PC-3 (cell line): ENCODE measurements around the gene DGKE.

Experiments
- EZH2phosphoT487 ChIP-seq: fragments of 300-600 bp; sonication (generic); IDR thresholded peaks from 2 replicates; pipeline ENCODE4 v1.6.1; 2018; ENCODE audit warnings: mild to moderate bottlenecking, antibody characterized with exemption, low read length, borderline replicate concordance
- TF ChIP-seq, protein P1 (sequence below): fragments of 300-600 bp; sonication (generic); conservative IDR thresholded peaks from 2 replicates; pipeline ENCODE4 v1.5.1; 2017; ENCODE audit warnings: antibody characterized with exemption, low read depth, mild to moderate bottlenecking, low read length

DNA sequence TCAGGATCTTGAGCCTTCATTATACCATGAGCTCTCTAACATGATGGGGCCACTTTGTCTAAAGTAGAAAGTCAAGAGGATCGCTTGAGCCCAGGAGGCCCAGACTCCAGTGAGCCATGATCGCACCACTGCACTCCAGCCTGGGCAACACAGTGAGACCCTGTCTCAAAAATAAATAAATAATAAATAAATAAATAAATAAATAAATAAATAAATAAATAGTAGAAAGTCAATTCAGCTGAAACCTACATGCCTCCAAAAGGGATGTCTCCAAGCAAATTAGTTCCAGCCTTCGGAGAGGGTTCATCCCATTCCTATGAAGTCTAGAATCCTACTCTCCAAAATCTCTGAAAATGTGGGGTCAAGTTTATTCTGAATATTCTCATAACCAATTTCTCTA lies 26.2 kb upstream of the DGKE start:
- TF ChIP-seq, protein P1, sequence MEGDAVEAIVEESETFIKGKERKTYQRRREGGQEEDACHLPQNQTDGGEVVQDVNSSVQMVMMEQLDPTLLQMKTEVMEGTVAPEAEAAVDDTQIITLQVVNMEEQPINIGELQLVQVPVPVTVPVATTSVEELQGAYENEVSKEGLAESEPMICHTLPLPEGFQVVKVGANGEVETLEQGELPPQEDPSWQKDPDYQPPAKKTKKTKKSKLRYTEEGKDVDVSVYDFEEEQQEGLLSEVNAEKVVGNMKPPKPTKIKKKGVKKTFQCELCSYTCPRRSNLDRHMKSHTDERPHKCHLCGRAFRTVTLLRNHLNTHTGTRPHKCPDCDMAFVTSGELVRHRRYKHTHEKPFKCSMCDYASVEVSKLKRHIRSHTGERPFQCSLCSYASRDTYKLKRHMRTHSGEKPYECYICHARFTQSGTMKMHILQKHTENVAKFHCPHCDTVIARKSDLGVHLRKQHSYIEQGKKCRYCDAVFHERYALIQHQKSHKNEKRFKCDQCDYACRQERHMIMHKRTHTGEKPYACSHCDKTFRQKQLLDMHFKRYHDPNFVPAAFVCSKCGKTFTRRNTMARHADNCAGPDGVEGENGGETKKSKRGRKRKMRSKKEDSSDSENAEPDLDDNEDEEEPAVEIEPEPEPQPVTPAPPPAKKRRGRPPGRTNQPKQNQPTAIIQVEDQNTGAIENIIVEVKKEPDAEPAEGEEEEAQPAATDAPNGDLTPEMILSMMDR, result no peak
- no peak for TF ChIP-seq EZH2phosphoT487
